GM12891 (cell line): ENCODE results near the gene ADGRG4.

ENCODE experiments used
- POLR2A ChIP-seq: IDR thresholded peaks from 2 replicates; pipeline ENCODE4 v1.6.1; 2011; ENCODE audit warnings: low read depth, low read length, control low read depth
- POLR2AphosphoS5 ChIP-seq: IDR thresholded peaks from 2 replicates; pipeline ENCODE4 v1.6.1; 2011; ENCODE audit warnings: low read depth, low read length, control low read depth
- POU2F2 ChIP-seq: IDR thresholded peaks from 2 replicates; pipeline ENCODE4 v1.6.1; 2011; ENCODE audit warnings: low read depth, mild to moderate bottlenecking, control low read depth, low read length, moderate library complexity
- SPI1 ChIP-seq: IDR thresholded peaks from 2 replicates; pipeline ENCODE4 v1.6.1; 2011; ENCODE audit warnings: low read depth, low read length, control low read depth

- TF ChIP-seq POU2F2 (no peak), POLR2A (no peak), POLR2AphosphoS5 (no peak), SPI1 (no peak)
These were observed 5.4 kb downstream of the ADGRG4 start for GRCh38 chrX:136306182-136306581.
